ENCODE data around the gene PTPDC1.

The PTPDC1 gene

GRCh38 chr9:94140418-94140780, 56.1 kb downstream of the PTPDC1 start:
- no peak for DNase-seq (ENCODE audit: low read depth in 2 of 3, low spot score in 2 of 3)

- no peak for DNase-seq (ENCODE audit: low read depth in 2 of 3, low spot score in 2 of 3)
These were observed 56.8 kb downstream of the PTPDC1 start for GRCh38 chr9:94140791-94141790.

- DNase-seq (ENCODE audit: low read depth in 2 of 3, low spot score in 2 of 3): no peak
These were observed 58.1 kb downstream of the PTPDC1 start for GRCh38 chr9:94142353-94142752.

- no peak for DNase-seq (ENCODE audit: low read depth in 2 of 3, low spot score in 2 of 3)
These were observed 60.1 kb downstream of the PTPDC1 start for GRCh38 chr9:94144394-94144793.

- no peak for DNase-seq (ENCODE audit: low read depth in 2 of 3, low spot score in 2 of 3)
These were observed 61.4 kb downstream of the PTPDC1 start for GRCh38 chr9:94145640-94146039.

- no peak for DNase-seq (ENCODE audit: low read depth in 2 of 3, low spot score in 2 of 3)
These were observed 63.5 kb downstream of the PTPDC1 start for GRCh38 chr9:94147776-94148175.

- no peak for DNase-seq (ENCODE audit: low read depth in 2 of 3, low spot score in 2 of 3)
These were observed 64.2 kb downstream of the PTPDC1 start for GRCh38 chr9:94148419-94148818.

- no peak for DNase-seq (ENCODE audit: low read depth in 2 of 3, low spot score in 2 of 3)
These were observed 65.4 kb downstream of the PTPDC1 start for GRCh38 chr9:94149696-94150095.

- no peak for DNase-seq (ENCODE audit: low read depth in 2 of 3, low spot score in 2 of 3)
These were observed 66.1 kb downstream of the PTPDC1 start for GRCh38 chr9:94150279-94150828.

- no peak for DNase-seq (ENCODE audit: low read depth in 2 of 3, low spot score in 2 of 3)
These were observed 66.8 kb downstream of the PTPDC1 start for GRCh38 chr9:94150890-94151650.

GRCh38 chr9:94153905-94154304, 69.6 kb downstream of the PTPDC1 start:
- no peak for DNase-seq (ENCODE audit: low read depth in 2 of 3, low spot score in 2 of 3)

- no peak for DNase-seq (ENCODE audit: low read depth in 2 of 3, low spot score in 2 of 3)
These were observed 72.2 kb downstream of the PTPDC1 start for GRCh38 chr9:94156348-94157049.

- DNase-seq (ENCODE audit: low read depth in 2 of 3, low spot score in 2 of 3): no peak
These were observed 73.0 kb downstream of the PTPDC1 start for GRCh38 chr9:94157050-94157801.

Measured in activated CD8-positive, alpha-beta memory T cell treated with anti-CD3 and anti-CD28 coated beads for 48 hours (primary cell).